HCT116 (cell line): ENCODE measurements around the gene SNAP47. TPM values are rescaled to one million over a fixed set of nuclear protein-coding genes. Genes with fewer than 3 reads are reported as not detected.

ENCODE experiments used
- ATAC-seq: fragments of 200-7000 bp; cut with Tn5 transposase; 2 replicates; pipeline ENCODE4 v1.9.1; 2020; ENCODE audit warnings: mild to moderate bottlenecking, moderate library complexity
- BruUV-seq: library from RNA; stranded (reverse); fragments of 400-500 nt; replicated peaks from 2 replicates; lab custom pipeline; 2021; lab: Mats Ljungman, UMichigan
- CTCF ChIA-PET: fragments of 300-600 bp; sonication (Branson Sonifier 250); formaldehyde crosslinking; loops from one replicate; lab custom pipeline; 2021; ENCODE audit warnings: antibody characterized with exemption; lab: Charles Lee
- POLR2A ChIA-PET: fragments of 300-600, 350-600 bp; sonication (Branson Sonifier 250); formaldehyde crosslinking; loops from one replicate; lab custom pipeline; 2021; ENCODE audit warnings: antibody characterized with exemption; lab: Charles Lee
- RAD21 ChIA-PET, 2 experiments: fragments of 300-600 bp; sonication (Branson Sonifier 250); formaldehyde crosslinking; loops; one replicate each; lab custom pipeline; 2023; ENCODE audit warnings: low total read pairs in 2 of 2; ENCODE audit not compliant: uncharacterized antibody in 2 of 2, unreplicated experiment in 2 of 2, low non-redundant PET in 1 of 2; lab: Charles Lee
- DNase-seq: peaks from one replicate; pipeline ENCODE4 v3.0.0-alpha.2; 2010; ENCODE audit warnings: low read depth, low spot score
- H2AFZ ChIP-seq: fragments of 200-600 bp; shearing (Covaris generic), sonication (generic); 2 replicates; pipeline ENCODE4 v1.6.1; 2017; ENCODE audit warnings: low read depth, mixed run types, mixed read lengths, antibody characterized with exemption, low read length; ENCODE audit not compliant: poor library complexity, severe bottlenecking
- H3K27ac ChIP-seq: 2 replicates; pipeline ENCODE4 v1.5.1; 2012; ENCODE audit warnings: low read depth, low read length
- H3K27me3 ChIP-seq: fragments of 200-600 bp; sonication (generic); 2 replicates; pipeline ENCODE4 v1.6.1; 2016; ENCODE audit warnings: mixed run types, low read length, mixed read lengths; ENCODE audit not compliant: insufficient read depth
- H3K36me3 ChIP-seq, 2 experiments: fragments of 200-500 bp in 1 of 2; fragments of 200-600 bp in 1 of 2; sonication (Bioruptor generic) in 1 of 2; sonication (generic) in 1 of 2; 2 replicates each; pipeline versions ENCODE4 v1.5.1 to v1.6.1; 2014 to 2016; ENCODE audit warnings: low read length in 2 of 2, inconsistent platforms in 1 of 2, mixed read lengths in 1 of 2, mixed run types in 1 of 2; ENCODE audit not compliant: insufficient read depth in 2 of 2, control insufficient read depth in 1 of 2
- H3K4me1 ChIP-seq, 2 experiments: fragments of 200-600 bp in 1 of 2; sonication (generic) in 1 of 2; 2 replicates each; pipeline versions ENCODE4 v1.5.1 to v1.6.1; 2012 to 2017; ENCODE audit warnings: low read length in 2 of 2, inconsistent platforms in 1 of 2, mild to moderate bottlenecking in 1 of 2, mixed read lengths in 1 of 2, mixed run types in 1 of 2, moderate library complexity in 1 of 2; ENCODE audit not compliant: insufficient read depth in 2 of 2, control insufficient read depth in 1 of 2
- H3K4me2 ChIP-seq: fragments of 200-600 bp; sonication (generic); 2 replicates; pipeline ENCODE4 v1.6.1; 2017; ENCODE audit warnings: mixed run types, low read length, mixed read lengths
- H3K4me3 ChIP-seq, 2 experiments: fragments of 200-600 bp in 1 of 2; sonication (generic) in 1 of 2; replicated peaks in 1 of 2; 2 replicates each; pipeline ENCODE4 v1.5.1; 2011 to 2016; ENCODE audit warnings: low read length in 2 of 2, control low read depth in 1 of 2, low read depth in 1 of 2, mild to moderate bottlenecking in 1 of 2, mixed read lengths in 1 of 2, mixed run types in 1 of 2
- H3K79me2 ChIP-seq: fragments of 200-600 bp; sonication (generic); 2 replicates; pipeline ENCODE4 v1.6.1; 2017; ENCODE audit warnings: mild to moderate bottlenecking, mixed run types, low read length, moderate library complexity, mixed read lengths; ENCODE audit not compliant: insufficient read depth
- H3K9ac ChIP-seq: fragments of 200-600 bp; sonication (generic); 2 replicates; pipeline ENCODE4 v1.6.1; 2016; ENCODE audit warnings: low read length, mixed read lengths
- H3K9me2 ChIP-seq: fragments of 200-600 bp; sonication (generic), shearing (Covaris generic); 2 replicates; pipeline ENCODE4 v1.6.1; 2017; ENCODE audit warnings: mixed run types, mild to moderate bottlenecking, moderate library complexity; ENCODE audit not compliant: insufficient read depth
- H3K9me3 ChIP-seq, 2 experiments: fragments of 200-500 bp in 1 of 2; fragments of 200-600 bp in 1 of 2; sonication (Bioruptor generic) in 1 of 2; sonication (generic) in 1 of 2; 2 replicates each; pipeline ENCODE4 v1.6.1; 2014 to 2017; ENCODE audit warnings: low read length in 2 of 2, mixed read lengths in 2 of 2, inconsistent platforms in 1 of 2, low read depth in 1 of 2, mild to moderate bottlenecking in 1 of 2, mixed run types in 1 of 2, moderate library complexity in 1 of 2; ENCODE audit not compliant: control insufficient read depth in 1 of 2, insufficient read depth in 1 of 2
- H4K20me1 ChIP-seq: fragments of 200-600 bp; sonication (generic), shearing (Covaris generic); 2 replicates; pipeline ENCODE4 v1.6.1; 2017; ENCODE audit warnings: mixed run types, mild to moderate bottlenecking, moderate library complexity; ENCODE audit not compliant: insufficient read depth
- CBX3 ChIP-seq: IDR thresholded peaks from 2 replicates; pipeline ENCODE4 v1.6.1; 2012; ENCODE audit warnings: low read depth
- EZH2phosphoT487 ChIP-seq: fragments of 200-600 bp; IDR thresholded peaks from 2 replicates; pipeline ENCODE4 v1.6.1; 2018; ENCODE audit warnings: antibody characterized with exemption, borderline replicate concordance
- JUND ChIP-seq: IDR thresholded peaks from 2 replicates; pipeline ENCODE4 v1.6.1; 2012
- SIN3A ChIP-seq: IDR thresholded peaks from 2 replicates; pipeline ENCODE4 v1.6.1; 2012; ENCODE audit warnings: low read depth
- SP1 ChIP-seq: IDR thresholded peaks from 2 replicates; pipeline ENCODE4 v1.6.1; 2012; ENCODE audit warnings: low read depth
- TCF7L2 ChIP-seq: IDR thresholded peaks from 2 replicates; pipeline ENCODE4 v1.7.0; 2011; ENCODE audit warnings: borderline replicate concordance, inconsistent platforms; ENCODE audit not compliant: insufficient read depth, insufficient read length; ENCODE audit errors: extremely low read depth
- intact Hi-C: fragments of 100-400 bp; cut with micrococcal nuclease; formaldehyde crosslinking; loops from 2 replicates; pipeline ENCODE4 v1.10.0; 2022
- total RNA-seq: library from RNA; stranded (reverse); gene quantifications from one replicate; pipeline ENCODE4 v1.2.1, GENCODE V29; 2021; ENCODE audit not compliant: unreplicated experiment
- TF ChIP-seq, protein P1 (sequence below): IDR thresholded peaks from 2 replicates; pipeline ENCODE4 v1.6.1; 2012; ENCODE audit warnings: low read depth
- TF ChIP-seq, protein P2 (sequence below): IDR thresholded peaks from 2 replicates; pipeline ENCODE4 v1.6.1; 2012
- TF ChIP-seq, protein P3 (sequence below): IDR thresholded peaks from 2 replicates; pipeline ENCODE4 v1.6.1; 2011; ENCODE audit warnings: mild to moderate bottlenecking, low read length, moderate library complexity; ENCODE audit not compliant: insufficient replicate concordance; ENCODE audit errors: extremely low read depth

Gene SNAP47
- total RNA-seq, 1 experiment from 2014 or later, result 37.9 TPM

- TF ChIP-seq, protein P1, sequence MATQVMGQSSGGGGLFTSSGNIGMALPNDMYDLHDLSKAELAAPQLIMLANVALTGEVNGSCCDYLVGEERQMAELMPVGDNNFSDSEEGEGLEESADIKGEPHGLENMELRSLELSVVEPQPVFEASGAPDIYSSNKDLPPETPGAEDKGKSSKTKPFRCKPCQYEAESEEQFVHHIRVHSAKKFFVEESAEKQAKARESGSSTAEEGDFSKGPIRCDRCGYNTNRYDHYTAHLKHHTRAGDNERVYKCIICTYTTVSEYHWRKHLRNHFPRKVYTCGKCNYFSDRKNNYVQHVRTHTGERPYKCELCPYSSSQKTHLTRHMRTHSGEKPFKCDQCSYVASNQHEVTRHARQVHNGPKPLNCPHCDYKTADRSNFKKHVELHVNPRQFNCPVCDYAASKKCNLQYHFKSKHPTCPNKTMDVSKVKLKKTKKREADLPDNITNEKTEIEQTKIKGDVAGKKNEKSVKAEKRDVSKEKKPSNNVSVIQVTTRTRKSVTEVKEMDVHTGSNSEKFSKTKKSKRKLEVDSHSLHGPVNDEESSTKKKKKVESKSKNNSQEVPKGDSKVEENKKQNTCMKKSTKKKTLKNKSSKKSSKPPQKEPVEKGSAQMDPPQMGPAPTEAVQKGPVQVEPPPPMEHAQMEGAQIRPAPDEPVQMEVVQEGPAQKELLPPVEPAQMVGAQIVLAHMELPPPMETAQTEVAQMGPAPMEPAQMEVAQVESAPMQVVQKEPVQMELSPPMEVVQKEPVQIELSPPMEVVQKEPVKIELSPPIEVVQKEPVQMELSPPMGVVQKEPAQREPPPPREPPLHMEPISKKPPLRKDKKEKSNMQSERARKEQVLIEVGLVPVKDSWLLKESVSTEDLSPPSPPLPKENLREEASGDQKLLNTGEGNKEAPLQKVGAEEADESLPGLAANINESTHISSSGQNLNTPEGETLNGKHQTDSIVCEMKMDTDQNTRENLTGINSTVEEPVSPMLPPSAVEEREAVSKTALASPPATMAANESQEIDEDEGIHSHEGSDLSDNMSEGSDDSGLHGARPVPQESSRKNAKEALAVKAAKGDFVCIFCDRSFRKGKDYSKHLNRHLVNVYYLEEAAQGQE, result no peak
- TF ChIP-seq, protein P2, sequence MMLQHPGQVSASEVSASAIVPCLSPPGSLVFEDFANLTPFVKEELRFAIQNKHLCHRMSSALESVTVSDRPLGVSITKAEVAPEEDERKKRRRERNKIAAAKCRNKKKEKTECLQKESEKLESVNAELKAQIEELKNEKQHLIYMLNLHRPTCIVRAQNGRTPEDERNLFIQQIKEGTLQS, result no peak
- no peak for TF ChIP-seq SIN3A
- no peak for TF ChIP-seq TCF7L2
- TF ChIP-seq, protein P3, sequence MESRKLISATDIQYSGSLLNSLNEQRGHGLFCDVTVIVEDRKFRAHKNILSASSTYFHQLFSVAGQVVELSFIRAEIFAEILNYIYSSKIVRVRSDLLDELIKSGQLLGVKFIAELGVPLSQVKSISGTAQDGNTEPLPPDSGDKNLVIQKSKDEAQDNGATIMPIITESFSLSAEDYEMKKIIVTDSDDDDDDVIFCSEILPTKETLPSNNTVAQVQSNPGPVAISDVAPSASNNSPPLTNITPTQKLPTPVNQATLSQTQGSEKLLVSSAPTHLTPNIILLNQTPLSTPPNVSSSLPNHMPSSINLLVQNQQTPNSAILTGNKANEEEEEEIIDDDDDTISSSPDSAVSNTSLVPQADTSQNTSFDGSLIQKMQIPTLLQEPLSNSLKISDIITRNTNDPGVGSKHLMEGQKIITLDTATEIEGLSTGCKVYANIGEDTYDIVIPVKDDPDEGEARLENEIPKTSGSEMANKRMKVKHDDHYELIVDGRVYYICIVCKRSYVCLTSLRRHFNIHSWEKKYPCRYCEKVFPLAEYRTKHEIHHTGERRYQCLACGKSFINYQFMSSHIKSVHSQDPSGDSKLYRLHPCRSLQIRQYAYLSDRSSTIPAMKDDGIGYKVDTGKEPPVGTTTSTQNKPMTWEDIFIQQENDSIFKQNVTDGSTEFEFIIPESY, result no peak
- TF ChIP-seq SP1, result no peak
- TF ChIP-seq CBX3, result no peak
- no peak for TF ChIP-seq EZH2phosphoT487
Observed at GRCh38 chr1:227809026-227809425, 73.8 kb downstream of the SNAP47 start (continued).

DNA sequence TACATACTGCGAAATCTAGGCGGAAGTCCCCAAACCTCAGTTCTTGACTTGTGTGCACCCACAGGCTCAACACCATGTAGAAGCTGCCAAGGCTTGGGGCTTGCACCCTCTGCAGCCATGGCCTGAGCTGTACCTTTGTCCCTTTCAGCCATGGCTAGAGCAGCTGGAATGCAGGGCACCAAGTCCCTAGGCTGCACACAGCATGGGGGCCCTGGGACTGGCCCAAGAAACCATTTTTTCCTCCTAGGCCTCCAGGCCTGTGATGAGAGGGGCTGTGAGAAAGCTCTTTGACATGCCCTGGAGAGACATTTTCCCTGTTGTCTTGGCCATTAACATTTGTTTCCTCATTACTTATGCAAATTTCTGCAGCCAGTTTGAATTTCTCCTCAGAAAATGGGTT lies 78.7 kb downstream of the SNAP47 start:
- H3K9ac ChIP-seq, result no peak overlapping the region
- no peak overlapping the region for H3K4me3 ChIP-seq
- ChIA-PET POLR2A (no interaction called here), RAD21 (no interaction called here), CTCF (no interaction called here)
- H3K36me3 ChIP-seq, result no peaks in the 10 kb centered on the region
- no peaks in the 10 kb centered on the region for H3K4me1 ChIP-seq
- no peak overlapping the region for H3K27ac ChIP-seq
- no peaks in the 10 kb centered on the region for H3K79me2 ChIP-seq
- no peak for DNase-seq
- no peaks in the 10 kb centered on the region for H4K20me1 ChIP-seq
- TF ChIP-seq JUND, result no peak
- 0 out of 2 replicates have a peak, but pooled peaks have one; percentile 18 for TF ChIP-seq CBX3
- no peaks in the 10 kb centered on the region for H3K9me2 ChIP-seq
- intact Hi-C loops, result no loop called here
- H3K27me3 ChIP-seq, result no peaks in the 10 kb centered on the region
- BruUV-seq, result no TSS peak
- H3K4me2 ChIP-seq, result no peak overlapping the region
- H3K9me3 ChIP-seq, result peaks cover 4 to 7% of the 10 kb centered on the region in 2 experiments; a peak in 1 of 4 replicates
- no peak overlapping the region for H2AFZ ChIP-seq
- no peak for ATAC-seq
